Measurements from ENCODE around the gene ETV6.

DNA sequence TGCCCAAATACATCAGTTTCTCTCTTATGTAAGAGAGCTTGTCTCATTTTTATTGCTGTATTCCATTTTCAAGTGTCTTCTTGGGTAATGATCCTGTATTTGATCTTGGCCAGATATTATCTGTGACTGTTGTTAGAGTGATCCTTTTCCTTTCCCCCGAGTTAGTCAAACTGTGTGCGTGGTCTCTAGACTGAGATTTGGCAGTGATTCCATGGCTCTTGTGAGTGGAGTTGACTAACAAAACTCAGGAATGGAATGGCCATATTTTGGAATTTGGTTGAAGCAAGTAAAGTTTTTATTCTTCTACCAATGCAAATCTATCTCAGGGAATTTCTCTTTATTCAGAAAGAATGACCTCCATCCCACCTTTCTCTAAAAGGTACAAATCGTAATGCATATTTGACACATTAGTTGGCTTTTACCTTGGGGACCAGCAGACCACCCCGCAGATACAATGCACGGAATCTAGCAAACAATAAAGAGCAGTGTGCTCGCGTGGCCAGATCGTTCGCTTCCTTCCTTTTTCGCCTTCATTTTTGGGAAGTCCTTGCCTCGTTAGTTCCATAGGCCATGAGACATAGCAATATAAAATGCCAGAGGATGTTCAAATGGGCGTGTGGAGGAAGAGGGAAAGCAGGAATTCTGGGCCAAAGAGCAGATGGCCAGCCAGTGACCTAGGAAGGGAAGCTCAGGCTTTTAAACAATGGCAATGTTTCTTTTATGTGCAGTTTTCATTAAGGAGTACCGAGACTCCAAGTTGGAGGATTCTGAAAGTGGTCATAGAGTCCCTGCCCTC lies 24.4 kb downstream of the ETV6 start:
- TF ChIP-seq TAF1 (IDR thresholded peaks at IDR 0.05; ENCODE audit: borderline replicate concordance, insufficient read depth, low read length) (no peak), POLR2AphosphoS5 (IDR thresholded peaks at IDR 0.05; ENCODE audit: low read depth, low read length) (no peak)
